NCI-H1694 (cell line): Measurements from ENCODE around the gene NUDC.
"Not testable (repeated sequence)": the region's sequence is repeated elsewhere in the genome, so short reads cannot be mapped to it uniquely, and the experiment has no call there.

ENCODE experiments used
- DNase-seq: peaks from one replicate; lab custom pipeline; 2025; lab: John Stamatoyannopoulos, UW

NUDC gene

GRCh38 chr1:26921540-26922430 lies at the start of gene NUDC:
Gene NUDC, plus strand, starts transcription at chr1:26921743. Its CDS starts 106 bp downstream, at chr1:26921849.
- peak; percentile 86 for DNase-seq

- not testable (repeated sequence) for DNase-seq
These were observed 48.4 kb upstream of the NUDC start for GRCh38 chr1:26873097-26873496.

- no peak for DNase-seq
These were observed 46.6 kb upstream of the NUDC start for GRCh38 chr1:26874896-26875295.

GRCh38 chr1:26877326-26877725 lies 44.2 kb upstream of the NUDC start:
- DNase-seq, result no peak

- DNase-seq, result no peak
These were observed 41.8 kb upstream of the NUDC start for GRCh38 chr1:26879793-26880192.

GRCh38 chr1:26881611-26882010 lies 39.9 kb upstream of the NUDC start:
- DNase-seq, result not testable (repeated sequence)

- DNase-seq, result no peak
These were observed 38.7 kb upstream of the NUDC start for GRCh38 chr1:26882696-26883463.

- DNase-seq, result peak; percentile 14
These were observed 34.4 kb upstream of the NUDC start for GRCh38 chr1:26887125-26887524.

- no peak for DNase-seq
These were observed 33.3 kb upstream of the NUDC start for GRCh38 chr1:26888231-26888630.

GRCh38 chr1:26889551-26890466 lies 31.7 kb upstream of the NUDC start, which contains the start of gene GPN2:
Gene GPN2, minus strand, starts transcription at chr1:26890283. Its CDS starts 187 bp downstream, at chr1:26890096.
- peak; percentile 39 for DNase-seq

GRCh38 chr1:26890467-26890796 lies 31.1 kb upstream of the NUDC start:
- DNase-seq, result no peak

- DNase-seq, result no peak
These were observed 27.3 kb upstream of the NUDC start for GRCh38 chr1:26894263-26894662.

- DNase-seq, result no peak
These were observed 24.2 kb upstream of the NUDC start for GRCh38 chr1:26897351-26897750.

- DNase-seq, result peak; percentile 88
These were observed 21.3 kb upstream of the NUDC start, which contains the start of gene GPATCH3 for GRCh38 chr1:26900001-26900814. Gene GPATCH3, minus strand, starts transcription at chr1:26900467. Its CDS starts 25 bp downstream, at chr1:26900442.

- no peak for DNase-seq
These were observed 20.6 kb upstream of the NUDC start for GRCh38 chr1:26900815-26901511.

GRCh38 chr1:26907071-26907917 lies 14.2 kb upstream of the NUDC start:
- no peak for DNase-seq

GRCh38 chr1:26909951-26910342 lies 11.6 kb upstream of the NUDC start:
- DNase-seq, result no peak

- no peak for DNase-seq
These were observed 11.0 kb upstream of the NUDC start for GRCh38 chr1:26910343-26911160.
